Right lobe of liver (tissue), 6 donors: ENCODE data around the gene LRRC7. TPM values are rescaled to one million over a fixed set of nuclear protein-coding genes. Genes with fewer than 3 reads are reported as not detected.

ENCODE experiments used
- ATAC-seq, 4 donors: fragments of 200-7000 bp; cut with Tn5 transposase; one replicate each; pipeline ENCODE4 v1.9.1; 2020; ENCODE audit warnings: mild to moderate bottlenecking in 4 of 4, moderate library complexity in 4 of 4
- DNase-seq, 3 donors: peaks; one replicate each; pipeline ENCODE4 v3.0.0-alpha.2; 2020
- H3K27ac ChIP-seq, 3 donors: fragments of 200-600 bp; one replicate each; pipeline ENCODE4 v1.8.0; 2022
- H3K27me3 ChIP-seq, 2 donors: fragments of 200-600 bp; one replicate each; pipeline ENCODE4 v1.8.0; 2022
- H3K36me3 ChIP-seq, 4 donors: fragments of 200-600 bp; sonication (generic) in 1 of 4; one replicate each; pipeline versions ENCODE4 v1.5.1 to v1.8.0; 2017 to 2022; ENCODE audit warnings: control low read depth in 1 of 4
- H3K4me1 ChIP-seq, 4 donors: fragments of 200-600 bp; sonication (generic) in 1 of 4; one replicate each; pipeline versions ENCODE4 v1.5.1 to v1.8.0; 2017 to 2022; ENCODE audit warnings: control low read depth in 1 of 4
- H3K4me3 ChIP-seq, 3 donors: fragments of 200-600 bp; one replicate each; pipeline ENCODE4 v1.8.0; 2022
- H3K9me3 ChIP-seq, 4 donors: fragments of 200-600 bp; sonication (generic) in 1 of 4; one replicate each; pipeline versions ENCODE4 v1.5.1 to v1.8.0; 2017 to 2022; ENCODE audit warnings: control low read depth in 1 of 4
- POLR2A ChIP-seq: fragments of 450-650 bp; IDR thresholded peaks from one replicate; pipeline ENCODE4 v1.6.1; 2017; ENCODE audit warnings: antibody characterized with exemption, mild to moderate bottlenecking
- WGBS: methylation state at CpG from one replicate; pipeline ENCODE4 v1.1.6; 2018; ENCODE audit warnings: low coverage, low lambda C conversion rate; ENCODE audit not compliant: insufficient coverage; ENCODE audit errors: missing lambda C conversion rate; 5-methylcytosine and 5-hydroxymethylcytosine counted together
- intact Hi-C, 2 donors: fragments of 100-400 bp; cut with DNase I; formaldehyde crosslinking; loops; one replicate each; pipeline versions ENCODE4 v1.11.2 to v1.14.1; 2022
- long read RNA-seq: library from polyadenylated mRNA; unstranded; transcript quantifications from one replicate; pipeline ENCODE4 v2.0.0, GENCODE V29; 2019
- total RNA-seq, 6 experiments: library from RNA; depleted of rRNA in 2 of 6; stranded (reverse); fragments of >200 nt in 2 of 6; fragmentation: NEBNext Ultra II Directional in 3 of 6; extraction: Animal tissue kit (Norgen Biotek cat#: 25700) in 3 of 6; gene quantifications; one replicate each; pipeline versions ENCODE4 v1.1.0 to v1.2.4, GENCODE V29; 2016 to 2023
- TF ChIP-seq, protein P1 (sequence below), 4 donors: fragments of 200-600 bp in 3 of 4; fragments of 450-650 bp in 1 of 4; IDR thresholded peaks; one replicate each; pipeline versions ENCODE4 v1.5.1 to v1.8.0; 2016 to 2022; ENCODE audit warnings: antibody characterized with exemption in 4 of 4, mild to moderate bottlenecking in 2 of 4
- donor health status: DM: no; HTN: yes; CAD: no.
- donor health status: DM: no; HTN: no; CAD: no.
- donor health status: DM: no; HTN: no; CAD: no.
- donor health status: DM: no; HTN: yes; CAD: no.
- donor health status: DM: no; HTN: yes; CAD: no.

Gene LRRC7
- under 1 TPM; 0.06 to 0.66 (median 0.22) TPM for total RNA-seq
- long read RNA-seq, partial matches to known transcripts, result 0 of 1 reads
- long read RNA-seq, other reads (novel, unspliced or antisense), result 1 of 1 reads

DNA sequence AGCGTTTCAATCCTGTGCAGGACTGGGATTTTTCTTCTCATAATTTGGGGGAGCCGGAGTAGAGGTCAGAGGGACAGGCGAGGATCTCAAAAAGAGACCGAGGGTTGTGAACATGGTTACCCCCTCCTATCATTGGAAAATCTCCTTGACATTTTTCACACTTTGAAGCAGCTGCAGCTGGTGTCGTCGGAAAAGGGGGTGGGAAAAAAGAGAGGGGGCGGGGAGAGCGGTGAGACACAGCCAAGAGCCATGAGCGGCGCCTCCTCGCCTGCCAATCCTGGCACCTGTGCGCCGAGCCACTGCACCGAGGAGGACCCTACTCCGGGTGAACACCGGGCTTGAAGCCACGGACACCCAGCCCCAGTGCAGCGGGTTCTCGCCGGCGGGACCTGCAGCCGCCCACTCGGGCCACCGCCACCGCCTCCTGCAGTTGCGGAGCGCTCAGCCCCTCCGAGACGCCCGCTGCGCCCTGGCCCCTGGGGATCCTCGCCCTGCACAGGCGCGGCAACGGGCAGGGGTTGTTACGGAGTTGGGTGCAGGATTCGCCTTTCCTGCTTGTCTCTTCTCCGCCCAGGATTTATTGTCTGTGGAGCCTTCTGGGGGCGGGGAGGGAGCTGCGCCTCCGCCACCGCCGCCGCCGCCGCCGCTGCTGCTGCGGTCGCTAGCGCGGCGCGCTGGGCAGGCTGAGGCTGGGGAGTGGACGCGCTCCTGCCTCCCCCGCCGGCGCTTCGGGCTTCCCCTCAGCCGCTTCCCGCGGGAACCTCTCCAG lies at the start of gene LRRC7:
LRRC7 (plus strand) TSS at position 271 of the 769 bp plus-strand sequence. CDS start 718 bp downstream, outside the sequence.
- Histone ChIP-seq H3K4me3 (peak within 1 kb of the TSS; percentile 24 to 49 (median 33)), H3K4me1 (peaks cover 0 to 10% (median 0%) of the 10 kb centered on the region in 4 donors), H3K27ac (no peak within 1 kb of the TSS), H3K9me3 (no peaks in the 10 kb centered on the region), H3K36me3 (no peaks in the 10 kb centered on the region), H3K27me3 (peaks cover 0 to 8% of the 10 kb centered on the region in 2 donors)
- WGBS, result 0% methylated on average over 8 of the region's 62 CpGs
- ATAC-seq, result peak; percentile 15 to 50 (median 38)
- intact Hi-C loops, result no loop called here
- TF ChIP-seq POLR2A, result no peak
- TF ChIP-seq, protein P1, sequence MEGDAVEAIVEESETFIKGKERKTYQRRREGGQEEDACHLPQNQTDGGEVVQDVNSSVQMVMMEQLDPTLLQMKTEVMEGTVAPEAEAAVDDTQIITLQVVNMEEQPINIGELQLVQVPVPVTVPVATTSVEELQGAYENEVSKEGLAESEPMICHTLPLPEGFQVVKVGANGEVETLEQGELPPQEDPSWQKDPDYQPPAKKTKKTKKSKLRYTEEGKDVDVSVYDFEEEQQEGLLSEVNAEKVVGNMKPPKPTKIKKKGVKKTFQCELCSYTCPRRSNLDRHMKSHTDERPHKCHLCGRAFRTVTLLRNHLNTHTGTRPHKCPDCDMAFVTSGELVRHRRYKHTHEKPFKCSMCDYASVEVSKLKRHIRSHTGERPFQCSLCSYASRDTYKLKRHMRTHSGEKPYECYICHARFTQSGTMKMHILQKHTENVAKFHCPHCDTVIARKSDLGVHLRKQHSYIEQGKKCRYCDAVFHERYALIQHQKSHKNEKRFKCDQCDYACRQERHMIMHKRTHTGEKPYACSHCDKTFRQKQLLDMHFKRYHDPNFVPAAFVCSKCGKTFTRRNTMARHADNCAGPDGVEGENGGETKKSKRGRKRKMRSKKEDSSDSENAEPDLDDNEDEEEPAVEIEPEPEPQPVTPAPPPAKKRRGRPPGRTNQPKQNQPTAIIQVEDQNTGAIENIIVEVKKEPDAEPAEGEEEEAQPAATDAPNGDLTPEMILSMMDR (IDR thresholded peaks at IDR 0.05), result no peak
- peak in 1 of 3 donors; percentile 53 for DNase-seq

DNA sequence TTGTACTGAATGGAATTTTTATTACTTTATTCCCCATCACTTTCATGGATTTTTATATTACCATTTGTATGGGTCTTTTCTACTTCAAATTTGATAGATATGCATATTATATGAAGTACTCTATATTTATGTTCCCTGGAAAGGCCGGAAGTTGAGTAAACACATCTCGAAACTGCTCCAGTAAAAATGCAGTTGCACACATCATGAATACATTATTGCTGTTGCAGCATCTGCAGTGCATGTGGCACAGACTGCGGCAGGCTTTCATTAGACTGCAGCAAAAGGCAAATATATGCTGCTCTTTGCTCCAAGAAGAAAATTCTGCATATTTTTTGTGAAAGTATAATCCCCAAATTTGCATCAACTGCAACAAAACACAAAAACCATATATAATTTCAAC lies 48.7 kb upstream of the LRRC7 start:
- Histone ChIP-seq H3K36me3 (no peaks in the 10 kb centered on the region), H3K27ac (no peak overlapping the region), H3K9me3 (no peaks in the 10 kb centered on the region), H3K4me3 (no peak overlapping the region), H3K27me3 (no peaks in the 10 kb centered on the region), H3K4me1 (no peaks in the 10 kb centered on the region)
- ATAC-seq (no peak), DNase-seq (no peak)
- 74% methylated on average over 3 of the region's 3 CpGs for WGBS
- TF ChIP-seq POLR2A, result no peak
- TF ChIP-seq, protein P1 (IDR thresholded peaks at IDR 0.05), result no peak
- intact Hi-C loops, result no loop called here

GRCh38 chr1:69520326-69520725 lies 47.4 kb upstream of the LRRC7 start:
- no peak for ATAC-seq
- Histone ChIP-seq H3K36me3 (no peaks in the 10 kb centered on the region), H3K4me3 (no peak overlapping the region), H3K27ac (no peak overlapping the region), H3K27me3 (no peaks in the 10 kb centered on the region), H3K9me3 (no peaks in the 10 kb centered on the region), H3K4me1 (no peaks in the 10 kb centered on the region)
- WGBS, result 37% methylated on average over 5 of the region's 5 CpGs
- no peak for DNase-seq
- TF ChIP-seq, protein P1 (IDR thresholded peaks at IDR 0.05), result no peak
- no peak for TF ChIP-seq POLR2A
- intact Hi-C loops, result no loop called here

- Histone ChIP-seq H3K9me3 (no peaks in the 10 kb centered on the region), H3K4me3 (no peak overlapping the region), H3K27ac (no peak overlapping the region), H3K36me3 (no peaks in the 10 kb centered on the region), H3K27me3 (no peaks in the 10 kb centered on the region), H3K4me1 (no peaks in the 10 kb centered on the region)
- TF ChIP-seq, protein P1 (IDR thresholded peaks at IDR 0.05), result no peak
- TF ChIP-seq POLR2A, result no peak
- 32% methylated on average over 1 of the region's 1 CpG for WGBS
- intact Hi-C loops, result no loop called here
- ATAC-seq (no peak), DNase-seq (no peak)
Measured at GRCh38 chr1:69523032-69523431, 44.7 kb upstream of the LRRC7 start.
